GM19397 (cell line): ENCODE results near the gene CAND2.
A peak's percentile ranks its signal among the peaks of the same experiment; 100 is the strongest.

Experiments used
- ATAC-seq: cut with Tn5 transposase; IDR thresholded peaks from one replicate; pipeline ENCODE4 v1.9.1; 2021; ENCODE audit warnings: mild to moderate bottlenecking, moderate library complexity; ENCODE audit not compliant: unreplicated experiment

The CAND2 gene

DNA sequence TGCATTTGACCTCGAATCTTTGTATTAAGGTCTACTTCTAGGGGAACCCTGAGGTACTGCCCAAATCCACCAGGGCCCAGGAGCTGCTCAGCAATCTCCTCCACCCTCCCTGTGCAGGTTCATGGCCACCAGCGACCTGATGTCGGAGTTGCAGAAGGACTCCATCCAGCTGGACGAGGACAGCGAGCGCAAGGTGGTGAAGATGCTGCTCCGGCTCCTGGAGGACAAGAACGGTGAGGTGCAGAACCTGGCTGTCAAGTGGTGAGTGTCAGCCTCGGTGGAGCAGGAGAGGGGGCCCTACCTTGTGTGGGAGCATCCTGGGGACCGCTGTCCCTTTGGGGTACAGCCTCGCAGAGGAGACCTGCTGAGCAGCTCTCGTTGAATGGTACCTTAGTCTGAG lies 6.9 kb downstream of the CAND2 start:
- ATAC-seq = no peak

DNA sequence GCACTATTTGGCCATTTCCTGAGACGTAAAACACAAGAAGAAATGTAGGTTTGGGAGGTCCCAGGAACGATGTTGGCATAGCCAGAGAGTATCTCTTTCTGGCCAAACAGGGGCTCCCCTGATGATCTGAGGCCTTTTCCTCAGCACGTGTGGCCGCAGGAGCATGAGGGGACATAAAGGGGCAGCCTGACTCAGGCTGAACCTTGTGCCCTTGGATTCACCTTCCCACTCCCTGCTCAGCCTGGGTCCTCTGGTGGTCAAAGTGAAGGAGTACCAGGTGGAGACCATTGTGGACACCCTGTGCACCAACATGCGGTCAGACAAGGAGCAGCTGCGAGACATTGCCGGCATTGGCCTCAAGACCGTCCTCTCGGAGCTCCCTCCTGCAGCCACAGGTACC lies 10.6 kb downstream of the CAND2 start:
- no peak for ATAC-seq

DNA sequence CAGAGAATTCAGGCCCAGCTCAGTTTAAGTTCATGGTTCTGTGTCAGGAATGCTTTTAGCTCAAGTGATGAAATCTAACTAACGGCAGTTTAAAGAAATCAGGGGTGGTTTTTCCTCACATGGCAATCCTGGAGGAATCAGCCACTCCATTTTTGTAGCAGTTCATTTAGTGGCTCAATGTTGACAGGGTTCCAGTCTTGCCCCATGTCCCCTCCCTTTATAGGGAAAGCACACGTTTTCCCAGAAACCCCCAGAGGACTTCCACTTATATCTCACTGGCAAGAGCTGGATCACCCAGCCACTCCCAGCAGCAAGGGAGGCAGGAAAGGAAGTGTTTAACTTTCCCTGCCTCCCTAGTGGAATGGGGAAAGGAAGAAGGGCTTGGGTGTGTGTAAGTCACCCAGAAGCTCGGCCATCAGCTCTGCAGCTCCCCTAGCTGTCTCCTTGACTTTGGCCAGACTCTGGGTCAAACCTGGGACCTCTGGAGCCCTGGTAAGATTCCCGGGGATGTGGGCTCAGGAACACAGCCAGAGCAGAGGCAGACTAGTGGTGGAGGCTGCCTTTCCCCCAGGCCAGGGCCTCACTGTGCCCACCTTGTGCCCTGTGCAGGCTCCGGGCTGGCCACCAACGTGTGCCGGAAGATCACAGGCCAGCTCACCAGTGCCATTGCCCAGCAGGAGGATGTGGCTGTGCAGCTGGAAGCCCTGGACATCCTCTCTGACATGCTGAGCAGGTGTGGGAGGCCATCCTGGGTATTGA lies 11.3 kb downstream of the CAND2 start:
- ATAC-seq = no peak

DNA sequence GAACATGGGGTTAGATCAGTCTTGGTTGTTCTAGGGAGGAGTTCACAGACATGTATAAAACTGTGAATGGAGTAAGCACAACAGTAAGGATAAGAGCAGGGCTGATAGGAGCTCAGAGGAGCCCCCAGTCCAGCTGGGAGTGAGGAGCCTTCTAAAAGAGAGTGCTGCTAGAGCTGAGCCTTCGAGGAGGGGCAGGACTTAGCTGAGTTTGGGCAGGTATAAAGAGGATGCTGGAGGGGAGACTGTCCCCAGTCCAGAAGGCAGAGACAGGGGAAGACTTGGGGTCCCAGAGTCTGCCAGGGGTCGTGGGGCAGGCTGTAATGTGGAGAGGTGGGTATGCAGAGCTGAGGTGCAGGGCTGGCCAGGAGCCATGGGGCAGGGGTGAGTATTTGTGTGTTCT lies 12.1 kb downstream of the CAND2 start:
- ATAC-seq = no peak

DNA sequence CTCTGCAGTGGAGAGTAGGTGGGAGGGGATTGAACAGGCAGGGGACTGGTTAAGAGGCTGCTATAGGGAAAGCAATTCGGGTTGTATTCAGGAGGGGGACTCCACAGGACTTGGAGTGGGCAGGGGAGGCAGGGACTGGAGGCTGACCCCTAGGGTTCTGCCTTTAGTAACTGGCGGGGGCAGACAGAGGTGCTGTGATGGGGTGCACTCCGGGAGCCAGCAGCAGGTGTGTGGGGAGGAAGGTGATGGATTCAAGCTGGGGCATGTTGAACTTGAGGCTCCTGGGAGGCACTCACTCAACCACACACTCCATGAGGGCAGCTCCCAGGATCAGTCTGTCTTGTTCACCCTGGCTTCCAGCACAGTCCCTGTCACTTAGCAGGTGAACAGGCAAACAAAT lies 12.5 kb downstream of the CAND2 start:
- no peak for ATAC-seq

DNA sequence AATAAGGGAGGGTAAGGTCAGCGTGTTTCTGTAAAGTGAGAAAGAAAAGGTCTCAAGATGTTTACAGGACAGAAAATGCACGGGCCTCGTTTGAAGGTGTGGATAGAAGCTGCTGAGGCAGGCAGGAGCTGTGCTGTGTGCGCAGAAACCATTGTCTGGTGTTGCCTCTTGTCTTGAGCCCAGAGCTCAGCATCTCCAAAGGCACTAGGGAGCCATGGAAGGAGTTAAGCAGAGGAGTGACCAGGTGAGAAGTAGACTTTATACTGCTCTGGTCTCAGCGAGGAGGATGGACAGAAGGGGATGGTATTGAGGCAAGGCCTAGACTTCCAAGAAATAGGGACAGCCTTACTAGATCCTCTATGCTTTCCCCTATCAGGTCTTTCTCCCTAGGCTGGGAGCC lies 13.0 kb downstream of the CAND2 start:
- ATAC-seq = no peak

DNA sequence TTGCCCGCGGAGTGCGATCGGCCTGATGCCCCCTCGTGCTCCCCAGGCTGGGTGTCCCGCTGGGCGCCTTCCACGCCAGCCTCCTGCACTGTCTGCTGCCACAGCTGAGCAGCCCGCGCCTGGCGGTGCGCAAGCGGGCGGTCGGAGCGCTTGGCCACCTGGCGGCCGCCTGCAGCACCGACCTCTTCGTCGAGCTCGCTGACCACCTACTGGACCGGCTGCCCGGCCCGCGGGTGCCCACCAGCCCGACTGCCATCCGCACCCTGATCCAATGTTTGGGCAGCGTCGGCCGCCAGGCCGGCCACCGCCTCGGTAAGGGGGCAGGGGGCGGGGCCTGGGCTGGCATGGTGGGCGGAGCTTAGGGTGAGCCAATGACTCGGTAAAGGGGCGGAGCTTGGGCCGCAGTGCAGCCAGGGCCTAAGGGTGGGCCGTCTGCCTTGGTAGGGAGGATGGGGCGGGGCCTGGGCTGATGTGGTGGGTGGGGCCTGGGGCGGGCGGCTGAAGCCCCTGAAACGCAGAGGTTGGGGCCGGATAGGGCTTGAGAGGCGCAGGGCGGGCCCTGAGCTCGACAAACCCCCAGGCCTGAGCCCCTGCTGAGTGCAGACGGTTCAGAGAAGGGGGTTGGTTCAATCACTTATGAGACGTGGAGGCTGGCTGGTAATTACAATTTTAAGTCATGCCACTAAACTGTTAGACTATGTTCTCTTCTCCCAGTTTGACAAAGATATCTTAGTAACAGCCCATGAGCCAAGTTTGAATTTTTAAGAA lies 13.7 kb downstream of the CAND2 start:
- peak; percentile 98 for ATAC-seq

DNA sequence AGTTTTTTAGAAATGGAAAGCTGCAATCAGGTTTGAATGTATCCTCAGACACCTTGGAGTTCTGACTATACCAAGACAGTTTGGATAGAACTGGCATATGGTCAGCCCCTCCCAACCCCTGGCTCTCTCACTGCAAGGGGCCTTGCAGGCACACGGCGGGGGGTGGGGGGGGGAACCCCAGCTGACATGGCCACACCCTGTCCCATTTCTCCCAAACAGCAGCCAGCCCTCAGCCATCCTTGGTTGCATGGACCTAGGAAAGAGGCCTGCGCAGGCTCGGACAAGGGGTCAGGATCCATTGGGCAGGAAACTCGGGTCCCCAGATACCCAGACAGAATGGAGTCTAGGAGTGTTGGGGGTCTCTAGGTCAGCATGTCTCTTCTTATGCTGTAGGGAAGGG lies 14.5 kb downstream of the CAND2 start:
- no peak for ATAC-seq

DNA sequence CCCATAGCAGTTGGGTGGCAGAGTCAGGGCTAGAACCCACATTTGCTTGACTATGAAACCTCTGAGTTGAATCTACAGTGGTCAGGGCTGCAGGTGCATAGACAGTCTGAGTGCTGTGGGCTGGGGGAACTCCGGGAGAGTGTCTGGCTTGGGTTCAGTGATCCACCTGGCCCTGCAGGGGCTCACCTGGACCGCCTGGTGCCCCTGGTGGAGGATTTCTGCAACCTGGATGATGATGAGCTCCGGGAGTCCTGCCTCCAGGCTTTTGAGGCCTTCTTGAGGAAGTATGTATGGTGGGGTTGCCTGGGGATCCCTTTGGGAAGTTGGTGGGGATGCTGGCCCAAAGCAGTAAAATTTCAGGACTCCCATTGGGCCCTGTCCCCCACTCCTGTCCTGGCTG lies 16.3 kb downstream of the CAND2 start:
- no peak for ATAC-seq

DNA sequence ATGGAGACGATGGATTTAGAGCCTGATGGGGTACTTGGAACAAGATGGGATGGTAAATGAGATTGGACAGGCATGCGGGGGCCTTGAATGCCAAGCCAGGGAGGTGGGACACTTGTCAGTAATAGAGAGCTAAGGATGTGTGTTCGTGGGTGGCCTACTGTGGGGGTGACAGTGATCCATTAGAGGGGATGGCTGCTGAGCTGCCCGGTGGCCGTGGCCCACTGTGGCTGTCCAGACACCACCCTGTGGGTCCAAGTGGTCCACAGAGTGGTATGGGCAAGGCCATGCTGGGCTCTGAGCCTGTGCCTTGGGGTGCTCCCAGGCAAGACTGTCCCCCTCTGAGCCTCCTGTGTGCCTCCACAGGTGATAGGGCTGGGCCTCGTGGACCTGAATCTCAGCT lies 17.5 kb downstream of the CAND2 start:
- ATAC-seq = no peak

DNA sequence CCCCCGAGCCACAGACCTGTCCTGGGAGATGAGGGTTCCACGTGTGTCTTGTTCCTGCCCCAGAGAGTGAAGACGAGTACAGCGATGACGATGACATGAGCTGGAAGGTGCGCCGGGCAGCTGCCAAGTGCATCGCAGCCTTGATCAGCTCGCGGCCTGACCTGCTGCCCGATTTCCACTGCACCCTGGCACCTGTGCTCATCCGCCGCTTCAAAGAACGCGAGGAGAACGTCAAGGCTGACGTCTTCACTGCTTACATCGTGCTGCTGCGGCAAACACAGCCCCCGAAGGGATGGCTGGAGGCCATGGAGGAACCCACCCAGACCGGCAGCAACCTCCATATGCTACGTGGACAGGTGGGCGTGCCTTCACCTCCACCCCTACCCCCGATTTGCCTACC lies 18.6 kb downstream of the CAND2 start:
- no peak for ATAC-seq

DNA sequence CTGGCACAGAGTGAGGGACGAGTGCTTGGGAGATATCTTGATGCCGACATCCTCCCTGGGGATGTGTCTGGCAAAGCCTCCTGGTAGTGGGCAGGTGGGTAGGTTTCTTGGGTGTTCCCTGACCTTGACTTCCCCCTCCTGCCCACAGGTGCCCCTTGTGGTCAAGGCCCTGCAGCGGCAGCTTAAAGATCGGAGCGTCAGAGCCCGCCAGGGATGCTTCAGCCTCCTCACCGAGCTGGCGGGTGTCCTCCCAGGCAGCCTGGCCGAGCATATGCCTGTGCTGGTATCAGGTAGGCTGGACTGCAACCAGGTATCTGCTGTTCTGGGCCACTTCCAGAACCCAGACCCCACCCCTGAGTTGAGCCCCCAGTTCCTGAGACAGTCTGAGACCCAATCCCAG lies 19.2 kb downstream of the CAND2 start:
- no peak for ATAC-seq

DNA sequence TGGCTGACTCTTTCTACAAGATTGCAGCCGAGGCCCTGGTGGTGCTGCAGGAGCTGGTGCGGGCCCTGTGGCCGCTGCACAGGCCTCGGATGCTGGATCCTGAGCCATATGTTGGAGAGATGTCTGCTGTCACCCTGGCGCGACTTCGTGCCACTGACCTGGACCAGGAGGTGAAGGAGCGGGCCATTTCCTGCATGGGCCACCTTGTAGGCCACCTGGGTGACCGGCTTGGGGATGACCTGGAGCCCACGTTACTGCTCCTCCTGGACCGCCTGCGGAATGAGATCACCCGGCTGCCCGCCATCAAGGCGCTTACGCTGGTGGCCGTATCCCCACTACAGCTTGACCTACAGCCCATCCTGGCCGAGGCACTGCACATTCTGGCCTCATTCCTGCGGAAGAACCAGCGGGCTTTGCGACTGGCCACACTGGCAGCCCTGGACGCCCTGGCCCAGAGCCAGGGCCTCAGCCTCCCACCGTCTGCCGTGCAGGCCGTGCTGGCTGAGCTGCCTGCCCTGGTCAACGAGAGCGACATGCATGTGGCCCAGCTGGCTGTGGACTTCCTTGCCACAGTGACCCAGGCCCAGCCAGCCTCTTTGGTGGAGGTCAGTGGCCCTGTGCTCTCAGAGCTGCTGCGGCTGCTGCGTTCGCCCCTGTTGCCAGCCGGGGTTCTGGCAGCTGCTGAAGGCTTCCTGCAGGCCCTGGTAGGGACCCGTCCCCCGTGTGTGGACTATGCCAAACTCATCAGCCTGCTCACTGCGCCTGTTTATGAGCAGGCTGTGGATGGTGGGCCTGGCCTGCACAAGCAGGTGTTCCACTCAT lies 20.3 kb downstream of the CAND2 start:
- ATAC-seq = no peak

DNA sequence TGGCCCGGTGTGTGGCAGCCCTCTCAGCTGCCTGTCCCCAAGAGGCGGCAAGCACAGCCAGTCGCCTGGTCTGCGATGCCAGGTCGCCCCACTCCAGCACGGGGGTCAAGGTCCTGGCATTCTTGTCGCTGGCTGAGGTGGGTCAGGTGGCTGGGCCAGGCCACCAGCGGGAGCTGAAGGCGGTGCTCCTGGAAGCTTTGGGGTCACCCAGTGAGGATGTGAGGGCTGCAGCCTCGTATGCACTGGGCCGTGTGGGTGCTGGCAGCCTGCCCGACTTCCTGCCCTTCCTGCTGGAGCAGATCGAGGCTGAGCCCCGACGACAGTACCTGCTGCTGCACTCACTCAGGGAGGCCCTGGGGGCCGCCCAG lies 20.8 kb downstream of the CAND2 start:
- no peak for ATAC-seq

DNA sequence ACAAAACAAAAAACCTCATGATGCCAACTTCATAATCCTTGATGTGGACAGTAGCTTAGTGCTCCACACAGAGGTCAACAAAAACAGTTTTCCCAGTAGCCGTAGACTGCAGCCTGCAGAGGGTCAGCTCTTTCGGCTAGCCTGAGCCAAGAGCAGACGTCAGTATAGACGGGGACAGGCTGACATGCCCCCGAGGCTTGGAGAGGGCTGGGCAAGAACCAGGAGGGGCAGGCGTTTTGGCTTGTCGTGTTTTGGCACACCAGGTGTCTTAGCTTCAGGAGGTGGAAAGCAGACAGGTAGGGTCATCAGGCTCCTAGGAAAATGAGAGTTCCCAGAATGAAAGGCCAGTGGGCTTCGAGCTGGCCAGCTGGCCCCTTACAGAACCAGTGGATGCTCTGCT lies 21.8 kb downstream of the CAND2 start:
- no peak for ATAC-seq

DNA sequence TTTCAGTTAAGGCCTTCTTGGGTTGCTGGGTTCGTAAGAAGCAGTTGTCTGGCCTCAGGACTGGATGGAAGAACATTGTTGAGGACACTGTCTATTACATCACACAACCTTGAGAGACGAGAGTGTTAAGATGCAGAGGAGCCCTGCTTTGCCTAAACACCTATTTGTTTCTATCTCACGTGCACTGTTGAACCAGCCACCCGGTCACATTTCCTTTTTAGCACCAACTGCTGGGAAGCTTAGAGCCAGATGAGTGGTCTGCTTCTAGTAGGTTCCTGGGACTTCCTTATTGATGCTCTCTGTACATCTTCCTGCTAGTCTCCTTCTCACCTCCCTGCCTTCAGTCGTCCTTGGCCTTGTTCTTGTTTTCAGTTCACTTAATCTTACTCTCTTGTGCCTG lies 22.3 kb downstream of the CAND2 start:
- ATAC-seq = no peak

DNA sequence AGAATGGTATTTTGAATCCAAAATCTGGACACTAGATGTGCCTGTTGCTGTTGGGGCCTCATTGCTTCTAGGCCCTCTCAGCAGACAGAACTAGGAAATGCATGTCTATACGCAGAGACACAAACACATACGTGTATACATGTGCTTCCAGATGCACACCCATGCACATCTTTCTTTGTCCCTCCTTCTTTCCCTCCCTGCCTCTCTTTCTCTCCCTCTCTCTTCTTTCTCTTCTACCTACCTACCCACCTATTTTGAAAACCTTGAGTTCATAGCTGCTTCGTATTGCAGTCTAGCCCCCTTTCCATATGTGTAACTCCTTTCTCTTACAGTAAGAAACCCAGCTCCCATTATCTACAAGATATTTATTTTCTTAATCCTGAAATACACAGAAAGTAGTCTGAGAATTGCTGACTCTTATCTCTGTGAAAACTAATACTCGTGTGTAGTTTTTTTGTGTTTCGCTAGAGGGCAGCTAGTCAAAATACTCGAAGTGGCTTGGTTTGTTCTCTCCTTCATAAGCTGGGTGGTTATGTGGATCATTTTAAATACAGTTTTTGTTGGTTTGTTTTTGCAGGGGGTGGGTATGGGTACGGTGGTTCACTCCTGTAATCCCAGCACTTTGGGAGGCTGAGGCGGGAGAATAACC lies 26.4 kb downstream of the CAND2 start:
- ATAC-seq = no peak

DNA sequence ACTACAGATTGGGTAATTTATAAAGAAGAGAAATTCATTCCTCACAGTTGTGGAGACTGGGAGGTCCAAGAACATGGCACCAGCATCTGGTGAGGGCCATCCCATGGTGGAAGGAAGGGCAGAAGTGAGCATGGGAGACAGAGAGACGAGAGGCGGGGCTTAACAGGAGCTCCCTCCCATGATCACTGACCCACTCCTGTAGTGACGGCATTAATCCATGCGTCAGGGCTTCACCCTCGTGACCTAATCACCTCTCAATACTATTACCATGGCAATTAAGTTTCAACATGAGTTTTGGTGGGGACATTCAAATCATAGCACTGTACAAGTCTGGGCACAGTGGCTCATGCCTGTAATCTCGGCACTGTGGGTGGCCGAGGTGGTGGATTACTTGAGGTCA lies 27.8 kb downstream of the CAND2 start:
- ATAC-seq = no peak

DNA sequence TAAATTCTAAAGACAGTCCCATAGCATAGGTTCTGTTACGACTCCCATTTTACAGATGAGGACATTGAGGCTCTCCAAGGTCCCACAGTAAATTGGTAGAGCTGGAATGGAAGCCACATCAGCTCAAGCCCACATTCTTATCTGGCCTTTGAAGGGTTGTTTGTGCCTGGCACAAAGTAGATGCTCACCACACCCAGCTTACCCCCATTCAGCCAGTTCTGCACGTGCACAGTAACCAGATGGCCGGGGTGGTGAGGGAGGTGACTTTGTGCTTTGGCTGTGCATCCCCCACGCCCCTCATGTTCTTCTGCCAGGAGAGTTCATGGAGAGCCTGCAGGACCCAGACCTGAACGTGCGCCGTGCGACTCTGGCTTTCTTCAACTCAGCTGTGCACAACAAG lies 28.7 kb downstream of the CAND2 start:
- ATAC-seq = no peak

DNA sequence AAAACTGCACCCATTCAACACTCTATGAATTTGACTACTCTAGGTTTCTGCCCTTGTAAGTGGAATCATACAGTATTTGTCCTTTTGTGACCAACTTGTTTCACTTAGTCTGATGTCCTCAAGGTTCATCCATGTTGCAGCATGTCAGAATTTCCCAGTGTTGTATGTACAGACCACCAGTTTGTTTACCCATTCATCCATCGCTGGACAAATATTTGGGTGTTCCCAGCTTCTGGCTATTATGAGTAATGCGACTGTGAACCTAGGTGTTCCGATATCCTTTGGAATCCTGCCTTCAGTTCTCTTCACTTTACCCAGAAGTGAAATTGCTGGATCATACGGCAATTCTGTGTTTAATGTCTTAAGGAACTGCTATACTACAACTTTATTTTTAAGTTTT lies 32.3 kb downstream of the CAND2 start:
- no peak for ATAC-seq

DNA sequence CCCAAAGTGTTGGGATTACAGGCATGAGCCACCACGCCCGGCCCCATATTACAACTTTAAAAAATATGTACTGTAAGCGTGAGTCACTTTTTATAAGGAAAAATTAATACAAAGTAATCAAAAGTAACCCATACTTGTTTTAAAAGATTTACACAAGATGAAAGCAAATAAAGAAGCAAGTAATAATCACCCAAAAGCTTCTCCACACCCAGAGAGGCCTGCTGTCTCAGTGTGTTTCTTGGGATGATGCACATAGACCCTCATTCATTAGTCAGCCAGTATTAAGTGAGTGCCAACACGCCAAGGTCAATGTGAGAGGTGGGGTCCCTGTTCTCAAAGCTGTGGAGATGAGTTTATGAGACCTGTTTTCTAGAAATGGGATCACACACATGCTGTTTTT lies 32.9 kb downstream of the CAND2 start:
- no peak for ATAC-seq
